Measurements from ENCODE around the gene DDX10.

DDX10 gene

GRCh38 chr11:108766596-108767173 is 101.8 kb downstream of the DDX10 start:
- Histone ChIP-seq H3F3A (ENCODE audit: control insufficient read depth, insufficient read depth) (no peaks in the 10 kb centered on the region), H3K27me3 (ENCODE audit: control insufficient read depth, low read length) (no peaks in the 10 kb centered on the region), H3K4me2 (ENCODE audit: low read length) (no peak overlapping the region), H3K79me2 (ENCODE audit: control insufficient read depth, low read length) (peaks cover 24% of the 10 kb centered on the region), H4K20me1 (ENCODE audit: control insufficient read depth, insufficient read depth, low read depth, low read length) (no peaks in the 10 kb centered on the region), H3K4me3 (ENCODE audit: low read length) (no peak overlapping the region), H3K9me3 (ENCODE audit: control insufficient read depth, insufficient read depth, low read length) (no peaks in the 10 kb centered on the region), H3K36me3 (ENCODE audit: control insufficient read depth, low read length) (no peaks in the 10 kb centered on the region), H3K9me2 (replicated peaks; ENCODE audit: control insufficient read depth, low read length) (no peaks in the 10 kb centered on the region), H3K27ac (ENCODE audit: low read depth, low read length) (no peak overlapping the region), H3K4me1 (ENCODE audit: control insufficient read depth, low read length) (no peaks in the 10 kb centered on the region)
- no peak for TF ChIP-seq EZH2phosphoT487 (IDR thresholded peaks at IDR 0.05; ENCODE audit: borderline replicate concordance, low read length)
- TF ChIP-seq, protein P1, sequence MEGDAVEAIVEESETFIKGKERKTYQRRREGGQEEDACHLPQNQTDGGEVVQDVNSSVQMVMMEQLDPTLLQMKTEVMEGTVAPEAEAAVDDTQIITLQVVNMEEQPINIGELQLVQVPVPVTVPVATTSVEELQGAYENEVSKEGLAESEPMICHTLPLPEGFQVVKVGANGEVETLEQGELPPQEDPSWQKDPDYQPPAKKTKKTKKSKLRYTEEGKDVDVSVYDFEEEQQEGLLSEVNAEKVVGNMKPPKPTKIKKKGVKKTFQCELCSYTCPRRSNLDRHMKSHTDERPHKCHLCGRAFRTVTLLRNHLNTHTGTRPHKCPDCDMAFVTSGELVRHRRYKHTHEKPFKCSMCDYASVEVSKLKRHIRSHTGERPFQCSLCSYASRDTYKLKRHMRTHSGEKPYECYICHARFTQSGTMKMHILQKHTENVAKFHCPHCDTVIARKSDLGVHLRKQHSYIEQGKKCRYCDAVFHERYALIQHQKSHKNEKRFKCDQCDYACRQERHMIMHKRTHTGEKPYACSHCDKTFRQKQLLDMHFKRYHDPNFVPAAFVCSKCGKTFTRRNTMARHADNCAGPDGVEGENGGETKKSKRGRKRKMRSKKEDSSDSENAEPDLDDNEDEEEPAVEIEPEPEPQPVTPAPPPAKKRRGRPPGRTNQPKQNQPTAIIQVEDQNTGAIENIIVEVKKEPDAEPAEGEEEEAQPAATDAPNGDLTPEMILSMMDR (IDR thresholded peaks at IDR 0.05; ENCODE audit: low read depth, low read length, poor library complexity, severe bottlenecking) = no peak

GRCh38 chr11:108768370-108768769 is 103.5 kb downstream of the DDX10 start:
- Histone ChIP-seq H3K27ac (ENCODE audit: low read depth, low read length) (no peak overlapping the region), H3K36me3 (ENCODE audit: control insufficient read depth, low read length) (no peaks in the 10 kb centered on the region), H3K79me2 (ENCODE audit: control insufficient read depth, low read length) (peaks cover 30% of the 10 kb centered on the region), H3K9me2 (replicated peaks; ENCODE audit: control insufficient read depth, low read length) (no peaks in the 10 kb centered on the region), H3K4me2 (ENCODE audit: low read length) (no peak overlapping the region), H3K9me3 (ENCODE audit: control insufficient read depth, insufficient read depth, low read length) (no peaks in the 10 kb centered on the region), H3K4me3 (ENCODE audit: low read length) (no peak overlapping the region), H3F3A (ENCODE audit: control insufficient read depth, insufficient read depth) (no peaks in the 10 kb centered on the region), H3K4me1 (ENCODE audit: control insufficient read depth, low read length) (no peaks in the 10 kb centered on the region), H4K20me1 (ENCODE audit: control insufficient read depth, insufficient read depth, low read depth, low read length) (no peaks in the 10 kb centered on the region), H3K27me3 (ENCODE audit: control insufficient read depth, low read length) (no peaks in the 10 kb centered on the region)
- TF ChIP-seq, protein P1 (IDR thresholded peaks at IDR 0.05; ENCODE audit: low read depth, low read length, poor library complexity, severe bottlenecking) = no peak
- no peak for TF ChIP-seq EZH2phosphoT487 (IDR thresholded peaks at IDR 0.05; ENCODE audit: borderline replicate concordance, low read length)

GRCh38 chr11:108768964-108769363 is 104.1 kb downstream of the DDX10 start:
- Histone ChIP-seq H3K9me3 (ENCODE audit: control insufficient read depth, insufficient read depth, low read length) (no peaks in the 10 kb centered on the region), H3K9me2 (replicated peaks; ENCODE audit: control insufficient read depth, low read length) (no peaks in the 10 kb centered on the region), H3K4me1 (ENCODE audit: control insufficient read depth, low read length) (no peaks in the 10 kb centered on the region), H3K36me3 (ENCODE audit: control insufficient read depth, low read length) (no peaks in the 10 kb centered on the region), H3K27ac (ENCODE audit: low read depth, low read length) (no peak overlapping the region), H4K20me1 (ENCODE audit: control insufficient read depth, insufficient read depth, low read depth, low read length) (no peaks in the 10 kb centered on the region), H3K27me3 (ENCODE audit: control insufficient read depth, low read length) (no peaks in the 10 kb centered on the region), H3K4me2 (ENCODE audit: low read length) (no peak overlapping the region), H3F3A (ENCODE audit: control insufficient read depth, insufficient read depth) (no peaks in the 10 kb centered on the region), H3K4me3 (ENCODE audit: low read length) (no peak overlapping the region), H3K79me2 (ENCODE audit: control insufficient read depth, low read length) (peaks cover 36% of the 10 kb centered on the region)
- no peak for TF ChIP-seq EZH2phosphoT487 (IDR thresholded peaks at IDR 0.05; ENCODE audit: borderline replicate concordance, low read length)
- TF ChIP-seq, protein P1 (IDR thresholded peaks at IDR 0.05; ENCODE audit: low read depth, low read length, poor library complexity, severe bottlenecking) = no peak

Data from DOHH2 (cell line).